Umbilical cord (tissue), 2 donors: ENCODE results near the gene EGF. TPM values are rescaled to one million over a fixed set of nuclear protein-coding genes. Genes with fewer than 3 reads are reported as not detected.
"Not testable (repeated sequence)": the region's sequence is repeated elsewhere in the genome, so short reads cannot be mapped to it uniquely, and the experiment has no call there.

Source experiments
- DNase-seq: peaks from one replicate; pipeline ENCODE4 v3.0.0-alpha.2; 2015; ENCODE audit warnings: low spot score
- total RNA-seq: library from RNA; depleted of rRNA; stranded (reverse); fragments of >200 nt; gene quantifications from one replicate; pipeline ENCODE4 v1.2.3, GENCODE V29; 2014; ENCODE audit warnings: low replicate concordance; ENCODE audit not compliant: insufficient read depth

Gene EGF
- 8.4 TPM for total RNA-seq

- peak; percentile 63 for DNase-seq
Measured at GRCh38 chr4:109912706-109913595, at the start of gene EGF. TSS of gene EGF (plus strand) at chr4:109912883. CDS start at chr4:109913336, 453 bp downstream.

- no peak for DNase-seq
Measured at GRCh38 chr4:109864134-109864533, 48.5 kb upstream of the EGF start.

GRCh38 chr4:109870061-109870460 is 42.6 kb upstream of the EGF start:
- no peak for DNase-seq

GRCh38 chr4:109872065-109872464 is 40.6 kb upstream of the EGF start:
- DNase-seq: no peak

- no peak for DNase-seq
Measured at GRCh38 chr4:109872950-109873656, 39.6 kb upstream of the EGF start.

GRCh38 chr4:109873791-109874514 is 38.7 kb upstream of the EGF start:
- peak; percentile 68 for DNase-seq

- no peak for DNase-seq
Measured at GRCh38 chr4:109875106-109875505, 37.6 kb upstream of the EGF start.

GRCh38 chr4:109875553-109875952 is 37.1 kb upstream of the EGF start:
- not testable (repeated sequence) for DNase-seq

GRCh38 chr4:109876634-109877265 is 35.9 kb upstream of the EGF start:
- no peak for DNase-seq

- DNase-seq: peak; percentile 35
Measured at GRCh38 chr4:109877400-109877799, 35.3 kb upstream of the EGF start.

- no peak for DNase-seq
Measured at GRCh38 chr4:109878355-109878754, 34.3 kb upstream of the EGF start.

GRCh38 chr4:109879081-109879480 is 33.6 kb upstream of the EGF start:
- DNase-seq: no peak

GRCh38 chr4:109879636-109880314 is 32.9 kb upstream of the EGF start:
- no peak for DNase-seq

GRCh38 chr4:109886303-109886702 is 26.4 kb upstream of the EGF start:
- DNase-seq: no peak

GRCh38 chr4:109887071-109887470 is 25.6 kb upstream of the EGF start:
- no peak for DNase-seq

- no peak for DNase-seq
Measured at GRCh38 chr4:109890076-109890475, 22.6 kb upstream of the EGF start.

- DNase-seq: no peak
Measured at GRCh38 chr4:109902559-109903251, 10.0 kb upstream of the EGF start.

- no peak for DNase-seq
Measured at GRCh38 chr4:109908731-109909130, 4.0 kb upstream of the EGF start.

GRCh38 chr4:109910256-109910655 is 2.4 kb upstream of the EGF start:
- no peak for DNase-seq

- no peak for DNase-seq
Measured at GRCh38 chr4:109913596-109914241, 1.0 kb downstream of the EGF start.
